K562 (cell line): ENCODE data around the gene ENTPD6. TPM values are rescaled to one million over a fixed set of nuclear protein-coding genes. Genes with fewer than 3 reads are reported as not detected.

ENCODE experiments used
- BHLHE40 ChIP-seq: IDR thresholded peaks from 2 replicates; pipeline ENCODE4 v1.6.1; 2011; ENCODE audit warnings: low read length, improper control_type of control experiment
- CREB1 ChIP-seq, 2 experiments: sonication (generic) in 1 of 2; formaldehyde crosslinking in 1 of 2; IDR thresholded peaks; 2 replicates each; pipeline versions ENCODE4 v1.6.1 to v1.8.0; 2012 to 2022; ENCODE audit warnings: inconsistent platforms in 1 of 2, mild to moderate bottlenecking in 1 of 2, missing genetic modification reagents in 1 of 2, moderate library complexity in 1 of 2
- ETV5 ChIP-seq: sonication (generic); formaldehyde crosslinking; IDR thresholded peaks from 2 replicates; pipeline ENCODE4 v1.4.0; 2020; ENCODE audit warnings: low read depth, mild to moderate bottlenecking, missing genetic modification reagents
- FOXP1 ChIP-seq: sonication (generic); formaldehyde crosslinking; IDR thresholded peaks from 2 replicates; pipeline ENCODE4 v1.8.0; 2022; ENCODE audit warnings: mild to moderate bottlenecking, missing genetic modification reagents
- JUND ChIP-seq, 2 experiments: IDR thresholded peaks; 2 replicates in 1 of 2; 3 replicates in 1 of 2; pipeline ENCODE4 v1.6.1; 2011; ENCODE audit warnings: borderline replicate concordance in 2 of 2, low read depth in 2 of 2, low read length in 2 of 2, improper control_type of control experiment in 1 of 2, missing biosample characterization in 1 of 2, missing genetic modification characterization in 1 of 2, missing genetic modification reagents in 1 of 2
- LCOR ChIP-seq: sonication (generic); formaldehyde crosslinking; IDR thresholded peaks from 2 replicates; pipeline ENCODE4 v1.8.0; 2022; ENCODE audit warnings: mild to moderate bottlenecking, missing genetic modification reagents
- PHF21A ChIP-seq: fragments of 450-650 bp; IDR thresholded peaks from 2 replicates; pipeline ENCODE4 v1.6.1; 2017; ENCODE audit warnings: low read depth, borderline replicate concordance
- ZNF133 ChIP-seq: fragments of 250-450 bp; sonication (Bioruptor Pico); IDR thresholded peaks from 2 replicates; pipeline ENCODE4 v1.4.0; 2020; ENCODE audit warnings: mild to moderate bottlenecking
- ZNF134 ChIP-seq: fragments of 250-450 bp; sonication (Bioruptor Pico); conservative IDR thresholded peaks from 2 replicates; pipeline ENCODE4 v1.4.0; 2020
- ZNF239 ChIP-seq: fragments of 250-450 bp; sonication (Bioruptor Pico); IDR thresholded peaks from 2 replicates; pipeline ENCODE4 v1.4.0; 2020; ENCODE audit warnings: mild to moderate bottlenecking
- polyA plus RNA-seq, 8 experiments: library from polyadenylated mRNA; depleted of rRNA in 4 of 8; stranded (reverse) in 5 of 8; unstranded in 3 of 8; fragments of >200 nt; fragmentation: Nextera tagmentation in 2 of 8; fragmentation: Illumina TruSeq in 1 of 8; extraction: Ambion mirVana in 2 of 8; extraction: Trizol in 1 of 8; gene quantifications; 2 replicates each; pipeline versions ENCODE4 v1.2.1 to v1.2.3, GENCODE V29; 2011 to 2014; ENCODE audit warnings: inconsistent platforms in 1 of 8, missing spikeins in 1 of 8
- total RNA-seq, 7 experiments: library from RNA; depleted of rRNA in 6 of 7; stranded (reverse); fragments of >200 nt in 6 of 7; fragmentation: Illumina TruSeq in 2 of 7; extraction: Trizol in 2 of 7; gene quantifications; 2 replicates each; pipeline versions ENCODE4 v1.2.1 to v1.2.3, GENCODE V29; 2011 to 2021; ENCODE audit warnings: low replicate concordance in 1 of 7
- TF ChIP-seq, protein P1 (sequence below): IDR thresholded peaks from 2 replicates; pipeline ENCODE4 v1.6.1; 2011; ENCODE audit warnings: borderline replicate concordance, low read depth, mild to moderate bottlenecking, moderate library complexity, low read length; ENCODE audit not compliant: insufficient read depth, poor library complexity, severe bottlenecking
- TF ChIP-seq, protein P2 (sequence below), 2 experiments: IDR thresholded peaks; 2 replicates each; pipeline ENCODE4 v1.6.1; 2011; ENCODE audit warnings: borderline replicate concordance in 1 of 2, control low read depth in 1 of 2, low read depth in 1 of 2, low read length in 1 of 2, mild to moderate bottlenecking in 1 of 2, mixed read lengths in 1 of 2, moderate library complexity in 1 of 2; ENCODE audit not compliant: insufficient read depth in 1 of 2, insufficient read length in 1 of 2, poor library complexity in 1 of 2, severe bottlenecking in 1 of 2; ENCODE audit errors: extremely low read depth in 1 of 2
- TF ChIP-seq, protein P3 (sequence below): fragments of 450-650 bp; IDR thresholded peaks from 2 replicates; pipeline ENCODE4 v1.6.1; 2016; ENCODE audit warnings: low read depth

The ENTPD6 gene
- total and polyA plus RNA-seq, 9 of the 15 experiments (the other 6 are each of a cell fraction or from before 2014, with no cell fraction given) = 0.82 to 36.8 (median 22.4) TPM

DNA sequence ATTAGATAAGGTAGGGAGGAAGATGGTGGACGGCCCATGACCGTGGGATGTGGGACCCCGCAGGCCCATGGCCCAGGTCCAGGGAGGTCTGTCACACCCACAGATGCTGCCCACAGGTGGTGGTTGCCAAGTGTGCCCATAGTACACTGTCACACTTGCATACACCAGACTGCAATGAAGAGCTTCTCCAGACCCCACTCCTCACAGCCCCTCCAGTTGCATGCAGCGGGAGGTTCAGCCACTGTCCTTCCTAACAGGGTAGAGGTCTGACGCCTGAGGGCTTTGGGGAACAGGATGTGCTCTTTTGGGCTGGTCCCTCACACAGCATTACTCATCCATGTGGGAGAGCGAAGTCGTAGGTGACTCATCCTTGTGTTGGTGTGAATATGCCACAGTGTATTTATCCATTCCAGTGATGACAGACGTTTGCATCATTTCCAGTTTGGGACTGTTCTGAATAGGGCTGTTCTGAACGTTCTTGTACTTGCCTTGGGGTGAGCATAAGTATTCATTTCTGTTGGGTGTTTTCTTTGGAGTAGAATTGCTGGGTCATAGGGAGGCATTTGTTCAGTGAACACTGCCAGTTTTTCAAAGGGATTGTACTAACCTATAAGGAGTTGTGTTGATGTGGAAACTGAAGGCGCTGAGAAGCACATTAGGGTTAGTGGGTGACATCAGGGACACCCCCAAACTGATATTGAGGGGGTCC lies 42.3 kb downstream of the ENTPD6 start (continued):
- TF ChIP-seq JUND (IDR thresholded peaks at IDR 0.05; ENCODE audit: borderline replicate concordance, low read depth, low read length) = peak; percentile 100
- peak; percentile 99 for TF ChIP-seq JUND (tag; IDR thresholded peaks at IDR 0.05; ENCODE audit: borderline replicate concordance, low read depth, low read length)
- TF ChIP-seq ZNF134 (CRISPR knock-in tag) = no peak; the same call in 1 of the 2 replicates
- TF ChIP-seq, protein P1, sequence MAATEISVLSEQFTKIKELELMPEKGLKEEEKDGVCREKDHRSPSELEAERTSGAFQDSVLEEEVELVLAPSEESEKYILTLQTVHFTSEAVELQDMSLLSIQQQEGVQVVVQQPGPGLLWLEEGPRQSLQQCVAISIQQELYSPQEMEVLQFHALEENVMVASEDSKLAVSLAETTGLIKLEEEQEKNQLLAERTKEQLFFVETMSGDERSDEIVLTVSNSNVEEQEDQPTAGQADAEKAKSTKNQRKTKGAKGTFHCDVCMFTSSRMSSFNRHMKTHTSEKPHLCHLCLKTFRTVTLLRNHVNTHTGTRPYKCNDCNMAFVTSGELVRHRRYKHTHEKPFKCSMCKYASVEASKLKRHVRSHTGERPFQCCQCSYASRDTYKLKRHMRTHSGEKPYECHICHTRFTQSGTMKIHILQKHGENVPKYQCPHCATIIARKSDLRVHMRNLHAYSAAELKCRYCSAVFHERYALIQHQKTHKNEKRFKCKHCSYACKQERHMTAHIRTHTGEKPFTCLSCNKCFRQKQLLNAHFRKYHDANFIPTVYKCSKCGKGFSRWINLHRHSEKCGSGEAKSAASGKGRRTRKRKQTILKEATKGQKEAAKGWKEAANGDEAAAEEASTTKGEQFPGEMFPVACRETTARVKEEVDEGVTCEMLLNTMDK = no peak
- TF ChIP-seq, protein P2, sequence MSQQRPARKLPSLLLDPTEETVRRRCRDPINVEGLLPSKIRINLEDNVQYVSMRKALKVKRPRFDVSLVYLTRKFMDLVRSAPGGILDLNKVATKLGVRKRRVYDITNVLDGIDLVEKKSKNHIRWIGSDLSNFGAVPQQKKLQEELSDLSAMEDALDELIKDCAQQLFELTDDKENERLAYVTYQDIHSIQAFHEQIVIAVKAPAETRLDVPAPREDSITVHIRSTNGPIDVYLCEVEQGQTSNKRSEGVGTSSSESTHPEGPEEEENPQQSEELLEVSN (IDR thresholded peaks at IDR 0.05; ENCODE audit: borderline replicate concordance in 1 of 2, extremely low read depth in 1 of 2, insufficient read depth in 1 of 2, insufficient read length in 1 of 2, low read depth in 1 of 2, low read length in 1 of 2, poor library complexity in 1 of 2, severe bottlenecking in 1 of 2) = no peak
- TF ChIP-seq LCOR (CRISPR knock-in tag) = peak; percentile 87
- TF ChIP-seq ZNF239 (CRISPR knock-in tag) = no peak
- TF ChIP-seq, protein P3, sequence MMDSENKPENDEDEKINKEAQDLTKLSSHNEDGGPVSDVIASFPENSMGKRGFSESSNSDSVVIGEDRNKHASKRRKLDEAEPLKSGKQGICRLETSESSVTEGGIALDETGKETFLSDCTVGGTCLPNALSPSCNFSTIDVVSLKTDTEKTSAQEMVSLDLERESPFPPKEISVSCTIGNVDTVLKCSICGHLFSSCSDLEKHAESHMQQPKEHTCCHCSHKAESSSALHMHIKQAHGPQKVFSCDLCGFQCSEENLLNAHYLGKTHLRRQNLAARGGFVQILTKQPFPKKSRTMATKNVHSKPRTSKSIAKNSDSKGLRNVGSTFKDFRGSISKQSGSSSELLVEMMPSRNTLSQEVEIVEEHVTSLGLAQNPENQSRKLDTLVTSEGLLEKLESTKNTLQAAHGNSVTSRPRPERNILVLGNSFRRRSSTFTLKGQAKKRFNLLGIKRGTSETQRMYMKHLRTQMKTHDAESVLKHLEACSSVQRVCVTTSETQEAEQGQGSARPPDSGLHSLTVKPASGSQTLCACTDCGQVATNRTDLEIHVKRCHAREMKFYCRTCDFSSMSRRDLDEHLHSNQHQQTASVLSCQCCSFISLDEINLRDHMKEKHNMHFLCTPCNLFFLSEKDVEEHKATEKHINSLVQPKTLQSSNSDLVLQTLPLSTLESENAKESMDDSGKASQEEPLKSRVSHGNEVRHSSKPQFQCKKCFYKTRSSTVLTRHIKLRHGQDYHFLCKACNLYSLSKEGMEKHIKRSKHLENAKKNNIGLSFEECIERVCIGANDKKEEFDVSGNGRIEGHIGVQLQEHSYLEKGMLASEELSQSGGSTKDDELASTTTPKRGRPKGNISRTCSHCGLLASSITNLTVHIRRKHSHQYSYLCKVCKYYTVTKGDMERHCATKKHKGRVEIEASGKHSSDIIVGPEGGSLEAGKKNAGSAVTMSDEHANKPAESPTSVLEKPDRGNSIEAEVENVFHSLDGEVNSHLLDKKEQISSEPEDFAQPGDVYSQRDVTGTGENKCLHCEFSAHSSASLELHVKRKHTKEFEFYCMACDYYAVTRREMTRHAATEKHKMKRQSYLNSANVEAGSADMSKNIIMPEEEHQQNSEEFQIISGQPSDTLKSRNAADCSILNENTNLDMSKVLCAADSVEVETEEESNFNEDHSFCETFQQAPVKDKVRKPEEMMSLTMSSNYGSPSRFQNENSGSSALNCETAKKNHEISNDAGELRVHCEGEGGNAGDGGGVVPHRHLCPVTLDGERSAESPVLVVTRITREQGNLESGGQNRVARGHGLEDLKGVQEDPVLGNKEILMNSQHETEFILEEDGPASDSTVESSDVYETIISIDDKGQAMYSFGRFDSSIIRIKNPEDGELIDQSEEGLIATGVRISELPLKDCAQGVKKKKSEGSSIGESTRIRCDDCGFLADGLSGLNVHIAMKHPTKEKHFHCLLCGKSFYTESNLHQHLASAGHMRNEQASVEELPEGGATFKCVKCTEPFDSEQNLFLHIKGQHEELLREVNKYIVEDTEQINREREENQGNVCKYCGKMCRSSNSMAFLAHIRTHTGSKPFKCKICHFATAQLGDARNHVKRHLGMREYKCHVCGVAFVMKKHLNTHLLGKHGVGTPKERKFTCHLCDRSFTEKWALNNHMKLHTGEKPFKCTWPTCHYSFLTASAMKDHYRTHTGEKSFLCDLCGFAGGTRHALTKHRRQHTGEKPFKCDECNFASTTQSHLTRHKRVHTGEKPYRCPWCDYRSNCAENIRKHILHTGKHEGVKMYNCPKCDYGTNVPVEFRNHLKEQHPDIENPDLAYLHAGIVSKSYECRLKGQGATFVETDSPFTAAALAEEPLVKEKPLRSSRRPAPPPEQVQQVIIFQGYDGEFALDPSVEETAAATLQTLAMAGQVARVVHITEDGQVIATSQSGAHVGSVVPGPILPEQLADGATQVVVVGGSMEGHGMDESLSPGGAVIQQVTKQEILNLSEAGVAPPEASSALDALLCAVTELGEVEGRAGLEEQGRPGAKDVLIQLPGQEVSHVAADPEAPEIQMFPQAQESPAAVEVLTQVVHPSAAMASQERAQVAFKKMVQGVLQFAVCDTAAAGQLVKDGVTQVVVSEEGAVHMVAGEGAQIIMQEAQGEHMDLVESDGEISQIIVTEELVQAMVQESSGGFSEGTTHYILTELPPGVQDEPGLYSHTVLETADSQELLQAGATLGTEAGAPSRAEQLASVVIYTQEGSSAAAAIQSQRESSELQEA = no peak
- no peak for TF ChIP-seq ZNF133 (CRISPR knock-in tag)
- no peak for TF ChIP-seq PHF21A
- TF ChIP-seq BHLHE40 = no peak
- no peak for TF ChIP-seq CREB1 (IDR thresholded peaks at IDR 0.05)
- no peak for TF ChIP-seq CREB1 (CRISPR knock-in tag; IDR thresholded peaks at IDR 0.05)
- peak; percentile 79 for TF ChIP-seq FOXP1 (CRISPR knock-in tag)
- peak; percentile 67; the same call in 1 of the 2 replicates for TF ChIP-seq ETV5
